ENCODE measurements around the gene TRERF1.

The TRERF1 gene

DNA sequence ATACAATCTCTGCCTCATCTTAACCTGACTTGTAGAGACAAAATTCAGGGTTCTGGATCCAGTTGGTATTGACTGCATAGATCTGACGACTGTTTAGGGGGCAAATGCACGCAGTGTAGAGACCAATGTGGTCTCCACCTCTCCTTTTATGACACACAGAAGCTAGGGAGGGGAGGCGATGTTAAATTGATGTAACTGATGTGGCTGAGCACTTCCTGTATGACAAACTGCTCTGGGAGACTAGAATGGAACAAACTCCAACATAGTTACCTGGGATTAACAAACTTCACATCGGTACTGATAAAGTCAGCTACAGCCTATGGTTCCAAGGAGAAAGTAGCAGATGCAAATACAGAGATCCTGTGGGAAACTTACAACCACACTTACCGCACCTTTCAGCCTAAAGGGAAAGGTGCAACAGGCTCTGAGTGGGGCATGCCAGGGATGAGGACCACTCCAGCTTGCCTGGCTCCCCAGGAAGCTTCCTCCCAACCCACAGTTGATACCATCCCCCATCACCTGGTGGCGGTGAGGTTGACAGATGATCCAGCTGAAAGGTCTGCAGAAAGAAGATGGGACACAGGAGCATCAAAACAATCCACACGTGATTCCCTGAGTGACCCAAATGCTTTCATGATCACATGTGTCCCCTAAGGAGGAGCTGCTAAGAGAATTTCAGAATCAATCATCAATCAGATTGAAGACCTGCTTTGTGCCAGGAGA is 173.4 kb downstream of the TRERF1 start:
- no peak for ATAC-seq
- no peak for TF ChIP-seq ZNF565 (CRISPR knock-in tag; conservative IDR thresholded peaks at IDR 0.05; ENCODE audit: low read depth)
- TF ChIP-seq, protein P1, sequence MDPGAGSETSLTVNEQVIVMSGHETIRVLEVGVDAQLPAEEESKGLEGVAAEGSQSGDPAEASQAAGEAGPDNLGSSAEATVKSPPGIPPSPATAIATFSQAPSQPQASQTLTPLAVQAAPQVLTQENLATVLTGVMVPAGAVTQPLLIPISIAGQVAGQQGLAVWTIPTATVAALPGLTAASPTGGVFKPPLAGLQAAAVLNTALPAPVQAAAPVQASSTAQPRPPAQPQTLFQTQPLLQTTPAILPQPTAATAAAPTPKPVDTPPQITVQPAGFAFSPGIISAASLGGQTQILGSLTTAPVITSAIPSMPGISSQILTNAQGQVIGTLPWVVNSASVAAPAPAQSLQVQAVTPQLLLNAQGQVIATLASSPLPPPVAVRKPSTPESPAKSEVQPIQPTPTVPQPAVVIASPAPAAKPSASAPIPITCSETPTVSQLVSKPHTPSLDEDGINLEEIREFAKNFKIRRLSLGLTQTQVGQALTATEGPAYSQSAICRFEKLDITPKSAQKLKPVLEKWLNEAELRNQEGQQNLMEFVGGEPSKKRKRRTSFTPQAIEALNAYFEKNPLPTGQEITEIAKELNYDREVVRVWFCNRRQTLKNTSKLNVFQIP (CRISPR knock-in tag; IDR thresholded peaks at IDR 0.05; ENCODE audit: borderline replicate concordance, low read depth) = no peak
- TF ChIP-seq BACH2 (CRISPR knock-in tag; IDR thresholded peaks at IDR 0.05; ENCODE audit: borderline replicate concordance) = no peak

DNA sequence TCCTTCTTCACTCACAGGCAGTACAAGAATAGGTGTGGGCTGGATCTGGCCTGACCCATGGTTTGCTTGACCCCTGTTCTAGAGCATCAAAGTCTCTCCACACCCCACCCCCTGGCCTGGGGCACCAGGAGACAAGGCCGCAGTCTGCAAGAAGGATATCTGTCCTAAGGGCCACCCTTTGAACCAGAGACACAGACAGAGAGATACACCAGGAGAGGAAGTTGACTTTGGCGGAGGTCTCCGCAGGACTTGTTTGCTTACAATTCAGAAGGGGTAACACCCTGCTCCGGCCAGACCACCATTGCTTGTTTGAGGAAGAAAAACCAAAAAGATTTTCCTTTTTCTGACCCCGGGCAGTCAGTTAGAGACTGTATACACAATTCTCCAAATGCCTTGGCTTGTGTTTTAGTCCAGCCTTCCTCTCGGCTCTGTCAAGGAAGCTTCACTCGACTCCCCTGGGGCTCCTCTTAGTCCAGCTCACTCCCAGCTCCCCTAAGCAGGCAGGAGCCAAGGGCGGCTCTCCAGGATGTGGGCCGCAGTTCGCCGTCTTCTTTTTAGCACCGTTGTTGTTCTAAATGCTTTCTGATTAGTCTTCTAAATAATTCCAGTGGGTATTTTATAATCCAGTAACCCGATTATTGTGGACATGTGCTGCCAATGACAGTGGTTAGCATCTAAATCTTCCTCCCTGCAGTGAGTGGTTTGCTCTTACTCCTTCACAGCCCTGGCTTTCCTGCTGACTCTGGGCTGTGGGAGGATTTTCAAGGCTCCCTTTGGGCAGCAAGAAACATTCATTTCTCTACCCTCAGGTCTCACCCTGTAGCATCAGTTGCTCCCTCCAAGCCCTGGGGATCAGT is 175.5 kb downstream of the TRERF1 start:
- no peak for ATAC-seq
- no peak for TF ChIP-seq SNAI2 (CRISPR knock-in tag; IDR thresholded peaks at IDR 0.05)
- TF ChIP-seq ISL1 (CRISPR knock-in tag; IDR thresholded peaks at IDR 0.05) = no peak
- TF ChIP-seq TOX (CRISPR knock-in tag; IDR thresholded peaks at IDR 0.05; ENCODE audit: borderline replicate concordance) = no peak
- no peak for TF ChIP-seq PPARA (CRISPR knock-in tag; IDR thresholded peaks at IDR 0.05; ENCODE audit: borderline replicate concordance)
- no peak for TF ChIP-seq ARNTL (CRISPR knock-in tag; IDR thresholded peaks at IDR 0.05; ENCODE audit: borderline replicate concordance, low read depth)
- TF ChIP-seq ZC3H10 (CRISPR knock-in tag; IDR thresholded peaks at IDR 0.05) = no peak
- no peak for TF ChIP-seq GLIS3 (CRISPR knock-in tag; IDR thresholded peaks at IDR 0.05)
- TF ChIP-seq, protein P2, sequence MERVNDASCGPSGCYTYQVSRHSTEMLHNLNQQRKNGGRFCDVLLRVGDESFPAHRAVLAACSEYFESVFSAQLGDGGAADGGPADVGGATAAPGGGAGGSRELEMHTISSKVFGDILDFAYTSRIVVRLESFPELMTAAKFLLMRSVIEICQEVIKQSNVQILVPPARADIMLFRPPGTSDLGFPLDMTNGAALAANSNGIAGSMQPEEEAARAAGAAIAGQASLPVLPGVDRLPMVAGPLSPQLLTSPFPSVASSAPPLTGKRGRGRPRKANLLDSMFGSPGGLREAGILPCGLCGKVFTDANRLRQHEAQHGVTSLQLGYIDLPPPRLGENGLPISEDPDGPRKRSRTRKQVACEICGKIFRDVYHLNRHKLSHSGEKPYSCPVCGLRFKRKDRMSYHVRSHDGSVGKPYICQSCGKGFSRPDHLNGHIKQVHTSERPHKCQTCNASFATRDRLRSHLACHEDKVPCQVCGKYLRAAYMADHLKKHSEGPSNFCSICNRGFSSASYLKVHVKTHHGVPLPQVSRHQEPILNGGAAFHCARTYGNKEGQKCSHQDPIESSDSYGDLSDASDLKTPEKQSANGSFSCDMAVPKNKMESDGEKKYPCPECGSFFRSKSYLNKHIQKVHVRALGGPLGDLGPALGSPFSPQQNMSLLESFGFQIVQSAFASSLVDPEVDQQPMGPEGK (CRISPR knock-in tag; IDR thresholded peaks at IDR 0.05; ENCODE audit: borderline replicate concordance) = no peak
- TF ChIP-seq RARB (CRISPR knock-in tag; IDR thresholded peaks at IDR 0.05) = no peak

DNA sequence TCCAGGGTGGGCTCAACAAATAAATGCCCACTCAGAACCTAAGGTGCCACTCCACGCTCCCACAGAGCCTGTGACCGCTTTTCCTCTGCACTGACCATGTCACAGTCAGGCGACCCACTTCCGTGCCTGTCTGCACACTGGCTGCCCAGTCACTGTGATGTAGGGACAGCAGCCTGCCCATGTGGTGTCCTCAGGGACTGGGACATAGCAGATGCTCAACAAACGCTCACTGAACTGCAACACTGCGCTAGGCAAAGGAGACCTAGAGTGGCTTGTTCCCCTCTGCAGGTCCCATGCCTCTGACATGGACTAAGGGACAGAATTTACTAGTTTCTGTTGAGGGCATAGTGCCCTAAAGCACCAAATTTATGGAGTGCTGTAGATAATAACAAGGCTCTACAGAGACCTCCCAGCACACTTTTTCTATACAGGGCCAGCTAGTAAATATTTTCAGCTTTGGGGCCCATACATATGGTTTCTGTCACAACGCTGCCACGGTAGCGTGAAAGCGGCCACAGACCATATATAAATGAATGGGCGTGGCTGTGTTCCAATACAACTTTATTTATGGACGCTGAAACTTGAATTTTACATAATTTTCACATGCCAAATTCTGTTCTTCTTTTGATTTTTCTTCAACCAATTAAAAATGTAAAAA is 176.2 kb downstream of the TRERF1 start:
- ATAC-seq = no peak
- TF ChIP-seq ZFP30 (CRISPR knock-in tag; IDR thresholded peaks at IDR 0.05) (no peak), ESRRG (CRISPR knock-in tag; IDR thresholded peaks at IDR 0.05) (no peak), OSR1 (CRISPR knock-in tag; IDR thresholded peaks at IDR 0.05) (no peak), TCF4 (CRISPR knock-in tag; IDR thresholded peaks at IDR 0.05; ENCODE audit: borderline replicate concordance) (no peak), BACH2 (CRISPR knock-in tag; IDR thresholded peaks at IDR 0.05; ENCODE audit: borderline replicate concordance) (no peak), ZC3H10 (CRISPR knock-in tag; IDR thresholded peaks at IDR 0.05) (no peak), ZNF70 (CRISPR knock-in tag; IDR thresholded peaks at IDR 0.05) (no peak), ARNTL (CRISPR knock-in tag; IDR thresholded peaks at IDR 0.05; ENCODE audit: borderline replicate concordance, low read depth) (no peak), PPARA (CRISPR knock-in tag; IDR thresholded peaks at IDR 0.05; ENCODE audit: borderline replicate concordance) (no peak), ZFP3 (CRISPR knock-in tag; IDR thresholded peaks at IDR 0.05) (no peak)
- TF ChIP-seq, protein P2 (CRISPR knock-in tag; IDR thresholded peaks at IDR 0.05; ENCODE audit: borderline replicate concordance) = no peak
- TF ChIP-seq, protein P1 (CRISPR knock-in tag; IDR thresholded peaks at IDR 0.05; ENCODE audit: borderline replicate concordance, low read depth) = no peak

DNA sequence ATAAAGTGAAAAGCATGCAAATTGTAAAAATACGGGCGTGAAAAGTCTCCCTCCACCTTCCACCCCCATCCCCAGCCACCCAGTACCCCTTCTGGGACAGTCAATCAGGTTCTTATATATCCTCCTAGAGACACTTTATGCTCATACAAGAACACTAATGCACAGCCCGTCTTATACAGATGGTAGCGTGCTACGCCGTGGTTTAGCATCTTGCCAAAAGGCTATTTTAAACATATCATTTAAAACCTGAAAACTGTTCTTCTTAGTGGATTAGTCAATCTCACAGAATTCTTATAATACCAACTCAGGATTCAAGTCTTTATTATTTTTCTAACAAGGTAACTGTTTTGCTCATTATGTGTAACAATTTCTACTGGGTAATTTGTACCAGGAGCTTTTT is 176.8 kb downstream of the TRERF1 start:
- ATAC-seq = no peak
- TF ChIP-seq, protein P3, sequence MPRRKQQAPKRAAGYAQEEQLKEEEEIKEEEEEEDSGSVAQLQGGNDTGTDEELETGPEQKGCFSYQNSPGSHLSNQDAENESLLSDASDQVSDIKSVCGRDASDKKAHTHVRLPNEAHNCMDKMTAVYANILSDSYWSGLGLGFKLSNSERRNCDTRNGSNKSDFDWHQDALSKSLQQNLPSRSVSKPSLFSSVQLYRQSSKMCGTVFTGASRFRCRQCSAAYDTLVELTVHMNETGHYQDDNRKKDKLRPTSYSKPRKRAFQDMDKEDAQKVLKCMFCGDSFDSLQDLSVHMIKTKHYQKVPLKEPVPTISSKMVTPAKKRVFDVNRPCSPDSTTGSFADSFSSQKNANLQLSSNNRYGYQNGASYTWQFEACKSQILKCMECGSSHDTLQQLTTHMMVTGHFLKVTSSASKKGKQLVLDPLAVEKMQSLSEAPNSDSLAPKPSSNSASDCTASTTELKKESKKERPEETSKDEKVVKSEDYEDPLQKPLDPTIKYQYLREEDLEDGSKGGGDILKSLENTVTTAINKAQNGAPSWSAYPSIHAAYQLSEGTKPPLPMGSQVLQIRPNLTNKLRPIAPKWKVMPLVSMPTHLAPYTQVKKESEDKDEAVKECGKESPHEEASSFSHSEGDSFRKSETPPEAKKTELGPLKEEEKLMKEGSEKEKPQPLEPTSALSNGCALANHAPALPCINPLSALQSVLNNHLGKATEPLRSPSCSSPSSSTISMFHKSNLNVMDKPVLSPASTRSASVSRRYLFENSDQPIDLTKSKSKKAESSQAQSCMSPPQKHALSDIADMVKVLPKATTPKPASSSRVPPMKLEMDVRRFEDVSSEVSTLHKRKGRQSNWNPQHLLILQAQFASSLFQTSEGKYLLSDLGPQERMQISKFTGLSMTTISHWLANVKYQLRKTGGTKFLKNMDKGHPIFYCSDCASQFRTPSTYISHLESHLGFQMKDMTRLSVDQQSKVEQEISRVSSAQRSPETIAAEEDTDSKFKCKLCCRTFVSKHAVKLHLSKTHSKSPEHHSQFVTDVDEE (CRISPR knock-in tag; IDR thresholded peaks at IDR 0.05) = no peak
- TF ChIP-seq, protein P2 (CRISPR knock-in tag; IDR thresholded peaks at IDR 0.05; ENCODE audit: borderline replicate concordance) = no peak
- TF ChIP-seq ESRRG (CRISPR knock-in tag; IDR thresholded peaks at IDR 0.05) (no peak), SNAI2 (CRISPR knock-in tag; IDR thresholded peaks at IDR 0.05) (no peak), PPARA (CRISPR knock-in tag; IDR thresholded peaks at IDR 0.05; ENCODE audit: borderline replicate concordance) (no peak), OSR1 (CRISPR knock-in tag; IDR thresholded peaks at IDR 0.05) (no peak), ZNF565 (CRISPR knock-in tag; conservative IDR thresholded peaks at IDR 0.05; ENCODE audit: low read depth) (no peak), ZC3H10 (CRISPR knock-in tag; IDR thresholded peaks at IDR 0.05) (no peak), TCF4 (CRISPR knock-in tag; IDR thresholded peaks at IDR 0.05; ENCODE audit: borderline replicate concordance) (no peak), ZFP30 (CRISPR knock-in tag; IDR thresholded peaks at IDR 0.05) (no peak)
